A673 (cell line): ENCODE measurements around the gene CRYBG3. TPM values are rescaled to one million over a fixed set of nuclear protein-coding genes. Genes with fewer than 3 reads are reported as not detected.

Experiments
- BruUV-seq: library from RNA; stranded (reverse); fragments of 400-500 nt; replicated peaks from 2 replicates; lab custom pipeline; 2021; lab: Mats Ljungman, UMichigan
- CTCF ChIA-PET: fragments of 300-600 bp; sonication (Branson Sonifier 250); formaldehyde crosslinking; loops from one replicate; lab custom pipeline; 2022; ENCODE audit warnings: antibody characterized with exemption; lab: Charles Lee
- POLR2A ChIA-PET: fragments of 300-600 bp; sonication (Branson Sonifier 250); formaldehyde crosslinking; loops from one replicate; lab custom pipeline; 2022; ENCODE audit warnings: antibody characterized with exemption; ENCODE audit not compliant: low non-redundant PET; lab: Charles Lee
- DNase-seq: peaks from one replicate; pipeline ENCODE4 v3.0.0-alpha.2; 2015; ENCODE audit warnings: low spot score
- H3K27ac ChIP-seq: fragments of 200-600 bp; sonication (generic); 2 replicates; pipeline ENCODE4 v1.5.1; 2016; ENCODE audit warnings: mixed run types, low read depth, mild to moderate bottlenecking, mixed read lengths, antibody characterized with exemption, low read length; ENCODE audit not compliant: poor library complexity, severe bottlenecking
- H3K27me3 ChIP-seq: fragments of 200-600 bp; sonication (generic); replicated peaks from 2 replicates; pipeline ENCODE4 v1.6.1; 2017; ENCODE audit warnings: mixed run types, low read depth, mild to moderate bottlenecking, mixed read lengths, antibody characterized with exemption, low read length; ENCODE audit not compliant: insufficient read depth, poor library complexity
- H3K36me3 ChIP-seq: fragments of 200-600 bp; sonication (generic); 2 replicates; pipeline ENCODE4 v1.6.1; 2016; ENCODE audit warnings: mixed run types, mild to moderate bottlenecking, mixed read lengths, antibody characterized with exemption, low read length; ENCODE audit not compliant: insufficient read depth, poor library complexity, severe bottlenecking
- H3K4me1 ChIP-seq: fragments of 200-600 bp; sonication (generic); 2 replicates; pipeline ENCODE4 v1.6.1; 2017; ENCODE audit warnings: mixed run types, mild to moderate bottlenecking, mixed read lengths, antibody characterized with exemption, low read length; ENCODE audit not compliant: insufficient read depth, poor library complexity, severe bottlenecking
- H3K4me3 ChIP-seq: fragments of 200-600 bp; sonication (generic); 2 replicates; pipeline ENCODE4 v1.5.1; 2016; ENCODE audit warnings: low read depth, mixed run types, mild to moderate bottlenecking, mixed read lengths, low read length; ENCODE audit not compliant: poor library complexity, severe bottlenecking
- H3K9me3 ChIP-seq: fragments of 200-600 bp; sonication (generic); 2 replicates; pipeline ENCODE4 v1.6.1; 2016; ENCODE audit warnings: mixed run types, low read depth, mild to moderate bottlenecking, mixed read lengths, antibody characterized with exemption, low read length; ENCODE audit not compliant: poor library complexity, severe bottlenecking
- CTCF ChIP-seq: fragments of 300-800, 200-600 bp; sonication (generic); conservative IDR thresholded peaks from 2 replicates; pipeline ENCODE4 v1.5.1; 2017; ENCODE audit warnings: low read depth, mild to moderate bottlenecking, antibody characterized with exemption, low read length, moderate library complexity, mixed read lengths
- EZH2 ChIP-seq: fragments of 200-600 bp; sonication (generic); IDR thresholded peaks from 2 replicates; pipeline ENCODE4 v1.6.1; 2017; ENCODE audit warnings: borderline replicate concordance, low read depth, mild to moderate bottlenecking, mixed read lengths, antibody characterized with exemption, low read length; ENCODE audit not compliant: poor library complexity, severe bottlenecking
- intact Hi-C: fragments of 100-400 bp; cut with micrococcal nuclease; formaldehyde crosslinking; loops from one replicate; pipeline ENCODE4 v1.10.0; 2022; ENCODE audit not compliant: unreplicated experiment
- total RNA-seq: library from RNA; stranded (reverse); gene quantifications from 2 replicates; pipeline ENCODE4 v1.2.3, GENCODE V29; 2021

The CRYBG3 gene
- total RNA-seq, 1 experiment from 2014 or later, result 8.6 TPM

GRCh38 chr3:97983933-97984491 is 162.2 kb downstream of the CRYBG3 start:
- H3K36me3 ChIP-seq, result no peaks in the 10 kb centered on the region
- no TSS peak for BruUV-seq
- no peak for DNase-seq
- H3K27ac ChIP-seq, result no peak overlapping the region
- TF ChIP-seq EZH2 (no peak), CTCF (no peak)
- intact Hi-C loops, result no loop called here
- ChIA-PET CTCF (no interaction called here), POLR2A (no interaction called here)
- no peaks in the 10 kb centered on the region for H3K4me1 ChIP-seq
- no peaks in the 10 kb centered on the region for H3K27me3 ChIP-seq
- no peak overlapping the region for H3K4me3 ChIP-seq
- no peaks in the 10 kb centered on the region for H3K9me3 ChIP-seq

- no peak for TF ChIP-seq EZH2
- no peak for TF ChIP-seq CTCF
- H3K27me3 ChIP-seq, result no peaks in the 10 kb centered on the region
- no peaks in the 10 kb centered on the region for H3K9me3 ChIP-seq
- POLR2A ChIA-PET, result no interaction called here
- no peaks in the 10 kb centered on the region for H3K4me1 ChIP-seq
- BruUV-seq, result no TSS peak
- intact Hi-C loops, result no loop called here
- no peak overlapping the region for H3K4me3 ChIP-seq
- no peak overlapping the region for H3K27ac ChIP-seq
- H3K36me3 ChIP-seq, result no peaks in the 10 kb centered on the region
- CTCF ChIA-PET, result no interaction called here
- no peak for DNase-seq
These were observed 165.5 kb downstream of the CRYBG3 start for GRCh38 chr3:97987306-97987705.

GRCh38 chr3:97988784-97989568 is 167.2 kb downstream of the CRYBG3 start:
- BruUV-seq, result no TSS peak
- DNase-seq, result no peak
- intact Hi-C loops, result no loop called here
- POLR2A ChIA-PET, result no interaction called here
- no peaks in the 10 kb centered on the region for H3K9me3 ChIP-seq
- H3K27ac ChIP-seq, result no peak overlapping the region
- CTCF ChIA-PET, result no interaction called here
- H3K4me3 ChIP-seq, result no peak overlapping the region
- H3K36me3 ChIP-seq, result no peaks in the 10 kb centered on the region
- no peaks in the 10 kb centered on the region for H3K27me3 ChIP-seq
- TF ChIP-seq CTCF (no peak), EZH2 (no peak)
- no peaks in the 10 kb centered on the region for H3K4me1 ChIP-seq
